ENCODE measurements around the gene ZNF711.
A peak's percentile ranks its signal among the peaks of the same experiment; 100 is the strongest.

ZNF711 gene

GRCh38 chrX:85215946-85216345, 27.8 kb upstream of the ZNF711 start:
- no peaks in the 10 kb centered on the region for H4K20me1 ChIP-seq (ENCODE audit: insufficient read depth, low read length)
- no peaks in the 10 kb centered on the region for H3K79me2 ChIP-seq (ENCODE audit: low read length)
- H3K9me3 ChIP-seq (ENCODE audit: insufficient read depth, low read length) = no peaks in the 10 kb centered on the region
- no peaks in the 10 kb centered on the region for H3K36me3 ChIP-seq (replicated peaks; ENCODE audit: low read depth, low read length)
- peaks cover 15% of the 10 kb centered on the region for H3K4me1 ChIP-seq (ENCODE audit: low read length)
- no peak overlapping the region for H3K4me3 ChIP-seq (ENCODE audit: low read length)
- no peak overlapping the region for H3K27ac ChIP-seq (ENCODE audit: low read length)
- no peak overlapping the region for H3K4me2 ChIP-seq (ENCODE audit: low read length)
- no peaks in the 10 kb centered on the region for H3K27me3 ChIP-seq (ENCODE audit: low read depth, low read length)
- TF ChIP-seq EZH2phosphoT487 (IDR thresholded peaks at IDR 0.05; ENCODE audit: low read depth) (no peak), CTCF (IDR thresholded peaks at IDR 0.05; ENCODE audit: low read depth, low read length) (no peak)
- H2AFZ ChIP-seq (ENCODE audit: low read depth, low read length) = no peak overlapping the region
- no peak overlapping the region for H3K9ac ChIP-seq (ENCODE audit: low read length)

GRCh38 chrX:85221361-85221760, 22.4 kb upstream of the ZNF711 start:
- TF ChIP-seq EZH2phosphoT487 (IDR thresholded peaks at IDR 0.05; ENCODE audit: low read depth) (no peak), CTCF (IDR thresholded peaks at IDR 0.05; ENCODE audit: low read depth, low read length) (no peak)
- Histone ChIP-seq H4K20me1 (ENCODE audit: insufficient read depth, low read length) (no peaks in the 10 kb centered on the region), H2AFZ (ENCODE audit: low read depth, low read length) (0 out of 2 replicates have a peak overlapping the region, but pooled peaks have one; percentile 65), H3K9ac (ENCODE audit: low read length) (no peak overlapping the region), H3K9me3 (ENCODE audit: insufficient read depth, low read length) (no peaks in the 10 kb centered on the region), H3K27me3 (ENCODE audit: low read depth, low read length) (no peaks in the 10 kb centered on the region), H3K4me2 (ENCODE audit: low read length) (no peak overlapping the region), H3K79me2 (ENCODE audit: low read length) (no peaks in the 10 kb centered on the region), H3K4me1 (ENCODE audit: low read length) (no peaks in the 10 kb centered on the region), H3K36me3 (replicated peaks; ENCODE audit: low read depth, low read length) (no peaks in the 10 kb centered on the region), H3K27ac (ENCODE audit: low read length) (no peak overlapping the region), H3K4me3 (ENCODE audit: low read length) (no peak overlapping the region)

- no peak overlapping the region for H2AFZ ChIP-seq (ENCODE audit: low read depth, low read length)
- no peaks in the 10 kb centered on the region for H3K36me3 ChIP-seq (replicated peaks; ENCODE audit: low read depth, low read length)
- H3K9ac ChIP-seq (ENCODE audit: low read length) = no peak overlapping the region
- no peak overlapping the region for H3K27ac ChIP-seq (ENCODE audit: low read length)
- TF ChIP-seq CTCF (IDR thresholded peaks at IDR 0.05; ENCODE audit: low read depth, low read length) = no peak
- TF ChIP-seq EZH2phosphoT487 (IDR thresholded peaks at IDR 0.05; ENCODE audit: low read depth) = no peak
- H3K27me3 ChIP-seq (ENCODE audit: low read depth, low read length) = no peaks in the 10 kb centered on the region
- H3K4me1 ChIP-seq (ENCODE audit: low read length) = no peaks in the 10 kb centered on the region
- H3K4me3 ChIP-seq (ENCODE audit: low read length) = no peak overlapping the region
- H3K9me3 ChIP-seq (ENCODE audit: insufficient read depth, low read length) = no peaks in the 10 kb centered on the region
- H3K4me2 ChIP-seq (ENCODE audit: low read length) = no peak overlapping the region
- no peaks in the 10 kb centered on the region for H3K79me2 ChIP-seq (ENCODE audit: low read length)
- no peaks in the 10 kb centered on the region for H4K20me1 ChIP-seq (ENCODE audit: insufficient read depth, low read length)
Measured at GRCh38 chrX:85223359-85223758, 20.4 kb upstream of the ZNF711 start.

- TF ChIP-seq EZH2phosphoT487 (IDR thresholded peaks at IDR 0.05; ENCODE audit: low read depth) (no peak), CTCF (IDR thresholded peaks at IDR 0.05; ENCODE audit: low read depth, low read length) (no peak)
- H3K27me3 ChIP-seq (ENCODE audit: low read depth, low read length) = no peaks in the 10 kb centered on the region
- no peak overlapping the region for H2AFZ ChIP-seq (ENCODE audit: low read depth, low read length)
- H3K4me3 ChIP-seq (ENCODE audit: low read length) = no peak overlapping the region
- no peaks in the 10 kb centered on the region for H4K20me1 ChIP-seq (ENCODE audit: insufficient read depth, low read length)
- no peaks in the 10 kb centered on the region for H3K4me1 ChIP-seq (ENCODE audit: low read length)
- no peaks in the 10 kb centered on the region for H3K36me3 ChIP-seq (replicated peaks; ENCODE audit: low read depth, low read length)
- H3K9me3 ChIP-seq (ENCODE audit: insufficient read depth, low read length) = no peaks in the 10 kb centered on the region
- no peak overlapping the region for H3K4me2 ChIP-seq (ENCODE audit: low read length)
- H3K27ac ChIP-seq (ENCODE audit: low read length) = no peak overlapping the region
- H3K9ac ChIP-seq (ENCODE audit: low read length) = no peak overlapping the region
- no peaks in the 10 kb centered on the region for H3K79me2 ChIP-seq (ENCODE audit: low read length)
Measured at GRCh38 chrX:85243155-85243554, 636 bp upstream of the ZNF711 start.

All from OCI-LY3 (cell line).